GM23248 (cell line): ENCODE results near the gene FAM124B. TPM values are rescaled to one million over a fixed set of nuclear protein-coding genes. Genes with fewer than 3 reads are reported as not detected.
"Not testable (repeated sequence)": the region's sequence is repeated elsewhere in the genome, so short reads cannot be mapped to it uniquely, and the experiment has no call there.

Experiments
- DNase-seq: peaks from one replicate; pipeline ENCODE4 v3.0.0-alpha.2; 2015
- H2AFZ ChIP-seq: fragments of 200-600 bp; sonication (generic); 2 replicates; pipeline ENCODE4 v1.6.1; 2016; ENCODE audit warnings: antibody characterized with exemption
- H3F3A ChIP-seq: fragments of 200-600 bp; sonication (generic); 2 replicates; pipeline ENCODE4 v1.6.1; 2016; ENCODE audit warnings: mild to moderate bottlenecking, antibody characterized with exemption, mixed run types; ENCODE audit not compliant: insufficient read depth
- H3K27ac ChIP-seq: fragments of 200-600 bp; sonication (generic); 2 replicates; pipeline ENCODE4 v1.5.1; 2016; ENCODE audit warnings: mild to moderate bottlenecking
- H3K27me3 ChIP-seq: fragments of 200-600 bp; sonication (generic); replicated peaks from 2 replicates; pipeline ENCODE4 v1.6.1; 2016; ENCODE audit warnings: mild to moderate bottlenecking; ENCODE audit not compliant: insufficient read depth
- H3K36me3 ChIP-seq: fragments of 200-600 bp; sonication (generic); 2 replicates; pipeline ENCODE4 v1.6.1; 2016; ENCODE audit warnings: low read depth, mild to moderate bottlenecking
- H3K4me1 ChIP-seq: fragments of 200-600 bp; sonication (generic); 2 replicates; pipeline ENCODE4 v1.6.1; 2016; ENCODE audit warnings: mild to moderate bottlenecking; ENCODE audit not compliant: insufficient read depth
- H3K4me2 ChIP-seq: fragments of 200-600 bp; sonication (generic); one replicate; pipeline ENCODE4 v1.6.1; 2016; ENCODE audit warnings: mild to moderate bottlenecking; ENCODE audit not compliant: unreplicated experiment
- H3K4me3 ChIP-seq: fragments of 200-600 bp; sonication (generic); 2 replicates; pipeline ENCODE4 v1.5.1; 2016; ENCODE audit warnings: mild to moderate bottlenecking
- H3K79me2 ChIP-seq: fragments of 200-600 bp; sonication (generic); 2 replicates; pipeline ENCODE4 v1.6.1; 2016; ENCODE audit warnings: mild to moderate bottlenecking; ENCODE audit not compliant: insufficient read depth
- H3K9ac ChIP-seq: fragments of 200-600 bp; sonication (generic); 2 replicates; pipeline ENCODE4 v1.6.1; 2016; ENCODE audit warnings: mild to moderate bottlenecking
- H3K9me2 ChIP-seq: fragments of 200-600 bp; sonication (generic); 2 replicates; pipeline ENCODE4 v1.6.1; 2016; ENCODE audit warnings: mixed run types, mild to moderate bottlenecking, moderate library complexity; ENCODE audit not compliant: insufficient read depth
- H3K9me3 ChIP-seq: fragments of 200-600 bp; sonication (generic); one replicate; pipeline ENCODE4 v1.6.1; 2017; ENCODE audit warnings: low read depth
- H4K20me1 ChIP-seq: fragments of 200-600 bp; sonication (generic); 2 replicates; pipeline ENCODE4 v1.6.0; 2016; ENCODE audit not compliant: insufficient read depth
- EZH2 ChIP-seq: fragments of 200-600 bp; sonication (generic); IDR thresholded peaks from 2 replicates; pipeline ENCODE4 v1.6.1; 2018; ENCODE audit warnings: antibody characterized with exemption, mild to moderate bottlenecking; ENCODE audit not compliant: insufficient read depth, poor library complexity, severe bottlenecking
- EZH2phosphoT487 ChIP-seq: fragments of 200-600 bp; sonication (generic); IDR thresholded peaks from 2 replicates; pipeline ENCODE4 v1.6.1; 2018; ENCODE audit warnings: antibody characterized with exemption, moderate library complexity, mild to moderate bottlenecking, low read depth; ENCODE audit not compliant: insufficient read depth
- WGBS, 2 experiments: methylation state at CpG; one replicate each; pipeline ENCODE4 v1.1.6; 2015 to 2017; ENCODE audit warnings: low lambda C conversion rate in 2 of 2, low coverage in 1 of 2; ENCODE audit errors: missing lambda C conversion rate in 2 of 2; 5-methylcytosine and 5-hydroxymethylcytosine counted together
- in situ Hi-C: fragments of 300-500 bp; cut with MboI; formaldehyde crosslinking; loops from 2 replicates; pipeline ENCODE4 v1.15.0; 2020
- polyA plus RNA-seq: library from polyadenylated mRNA; unstranded; fragments of >200 nt; fragmentation: Nextera tagmentation; extraction: Ambion mirVana; gene quantifications from 2 replicates; pipeline ENCODE4 v1.2.1, GENCODE V29; 2016
- total RNA-seq: library from RNA; depleted of rRNA; stranded (reverse); fragments of >200 nt; shearing (Covaris generic); gene quantifications from 2 replicates; pipeline ENCODE4 v1.2.3, GENCODE V29; 2014

Gene FAM124B
- total and polyA plus RNA-seq, 2 experiments from 2014 or later: not detected

DNA sequence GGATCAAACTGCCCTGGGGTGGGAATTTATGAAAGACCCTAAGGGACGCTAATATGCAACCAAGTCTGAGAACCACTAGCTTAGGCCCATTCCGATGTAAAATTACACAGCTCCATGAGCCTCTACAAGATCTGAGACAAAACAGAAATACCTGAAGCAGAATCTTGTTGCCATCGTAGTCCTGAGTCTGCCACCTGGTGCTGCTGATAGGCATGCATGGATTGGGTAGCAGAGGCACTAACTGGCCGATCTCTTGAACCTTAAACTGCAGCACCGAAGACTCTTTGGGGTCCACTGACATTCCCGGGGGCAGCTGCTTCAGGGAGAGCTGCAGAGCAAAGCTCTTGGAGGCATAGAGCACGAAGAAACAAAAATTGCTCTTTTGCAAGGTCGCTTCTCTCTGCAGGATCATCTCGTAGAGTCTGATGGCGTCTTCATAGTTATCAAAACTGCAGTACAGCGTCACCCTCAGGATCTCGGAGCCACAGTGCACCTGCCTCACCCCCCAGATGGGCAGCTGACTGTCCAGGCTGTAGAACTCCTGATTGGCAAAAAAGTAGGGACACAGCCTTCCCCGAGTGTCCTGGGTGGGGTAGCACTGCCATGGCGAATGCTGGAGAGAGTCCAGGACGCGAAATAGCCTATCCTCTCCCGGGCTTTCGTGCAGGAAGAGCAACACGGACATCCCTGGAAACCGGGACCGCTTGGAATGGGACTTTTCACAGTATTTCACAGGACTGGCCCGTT lies 848 bp downstream of the FAM124B start:
- no peak for TF ChIP-seq EZH2
- no peak for TF ChIP-seq EZH2phosphoT487
- no peak overlapping the region for H3K4me3 ChIP-seq
- H3K9ac ChIP-seq: no peak overlapping the region
- H4K20me1 ChIP-seq: no peaks in the 10 kb centered on the region
- WGBS, 2 experiments: 81 to 85% methylated on average over 21 to 22 of the region's 22 CpGs
- no peaks in the 10 kb centered on the region for H3K36me3 ChIP-seq
- no peaks in the 10 kb centered on the region for H3K9me2 ChIP-seq
- H2AFZ ChIP-seq: no peak overlapping the region
- H3K9me3 ChIP-seq: no peaks in the 10 kb centered on the region
- DNase-seq: no peak
- no peaks in the 10 kb centered on the region for H3K79me2 ChIP-seq
- H3K27me3 ChIP-seq: 0 out of 2 replicates have a peak, but pooled peaks cover 1% of the 10 kb centered on the region
- no peaks in the 10 kb centered on the region for H3F3A ChIP-seq
- in situ Hi-C loops: no loop called here
- no peak overlapping the region for H3K4me2 ChIP-seq
- no peak overlapping the region for H3K27ac ChIP-seq
- H3K4me1 ChIP-seq: no peaks in the 10 kb centered on the region

DNA sequence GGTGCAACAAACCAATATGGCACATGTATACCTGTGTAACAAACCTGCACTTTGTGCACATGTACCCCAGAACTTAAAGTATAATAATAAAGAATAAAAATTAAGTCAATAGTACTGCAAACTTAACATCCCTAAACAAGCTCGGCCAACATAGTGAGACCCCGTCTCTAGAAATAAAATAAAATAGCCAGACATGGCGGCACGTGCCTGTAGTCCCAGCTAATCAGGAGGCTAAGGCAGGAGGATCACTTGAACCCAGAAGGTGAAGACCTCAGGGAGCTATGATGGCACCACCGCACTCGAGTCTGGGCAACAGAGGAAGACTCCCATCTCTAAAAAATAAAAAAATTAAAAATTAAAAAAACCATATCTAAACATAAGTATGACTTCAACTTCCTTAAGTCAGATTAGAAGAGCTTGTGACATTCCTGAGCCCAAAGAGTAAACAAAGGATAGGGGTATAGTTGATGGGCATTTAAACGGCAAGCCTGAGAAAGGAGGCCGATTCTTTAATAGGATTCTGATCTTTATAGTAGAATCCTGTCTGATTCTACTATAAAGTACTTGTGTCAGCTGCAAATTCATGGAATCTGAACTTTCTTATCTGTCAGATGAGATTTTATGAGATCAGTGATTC lies 1.6 kb downstream of the FAM124B start:
- H3K79me2 ChIP-seq: no peaks in the 10 kb centered on the region
- no peak overlapping the region for H3K9ac ChIP-seq
- H3F3A ChIP-seq: no peaks in the 10 kb centered on the region
- TF ChIP-seq EZH2phosphoT487 (no peak), EZH2 (no peak)
- no peaks in the 10 kb centered on the region for H3K36me3 ChIP-seq
- 90 to 92% methylated on average over 8 of the region's 8 CpGs for WGBS, 2 experiments
- no peak overlapping the region for H3K4me3 ChIP-seq
- H3K9me3 ChIP-seq: no peaks in the 10 kb centered on the region
- 0 out of 2 replicates have a peak, but pooled peaks cover 6% of the 10 kb centered on the region for H3K27me3 ChIP-seq
- H4K20me1 ChIP-seq: no peaks in the 10 kb centered on the region
- DNase-seq: no peak
- no peaks in the 10 kb centered on the region for H3K9me2 ChIP-seq
- no peak overlapping the region for H2AFZ ChIP-seq
- no peaks in the 10 kb centered on the region for H3K4me1 ChIP-seq
- no peak overlapping the region for H3K4me2 ChIP-seq
- in situ Hi-C loops: no loop called here
- H3K27ac ChIP-seq: no peak overlapping the region

DNA sequence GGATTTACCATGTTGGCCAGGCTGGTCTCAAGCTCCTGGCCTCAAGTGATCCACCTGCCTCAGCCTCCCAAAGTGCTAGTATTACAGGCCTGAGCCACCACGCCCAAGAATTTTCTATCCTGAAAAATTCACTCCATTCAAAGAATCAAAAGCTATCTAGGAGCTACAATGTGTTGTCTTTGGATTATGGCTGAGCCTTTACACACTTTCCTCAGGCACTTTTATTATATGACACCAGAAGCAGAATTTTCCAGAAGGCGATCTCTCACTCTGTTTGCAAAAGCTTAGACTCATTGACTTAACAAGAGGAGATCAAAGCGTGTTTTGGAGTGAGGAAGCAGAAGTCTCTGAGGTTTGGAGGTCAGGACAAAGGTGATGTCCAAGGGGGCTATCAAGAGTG lies 3.6 kb downstream of the FAM124B start:
- Histone ChIP-seq H3K9me3 (no peaks in the 10 kb centered on the region), H3K4me2 (no peak overlapping the region), H2AFZ (no peak overlapping the region), H3F3A (no peaks in the 10 kb centered on the region), H3K9me2 (no peaks in the 10 kb centered on the region), H3K27me3 (peaks cover 9% of the 10 kb centered on the region; the same call in 1 of the 2 replicates), H3K36me3 (no peaks in the 10 kb centered on the region), H3K79me2 (no peaks in the 10 kb centered on the region), H3K9ac (no peak overlapping the region), H3K4me3 (no peak overlapping the region), H4K20me1 (no peaks in the 10 kb centered on the region), H3K27ac (no peak overlapping the region), H3K4me1 (no peaks in the 10 kb centered on the region)
- DNase-seq: no peak
- WGBS, 2 experiments: 70 to 71% methylated on average over 3 of the region's 3 CpGs
- no peak for TF ChIP-seq EZH2phosphoT487
- no peak for TF ChIP-seq EZH2
- in situ Hi-C loops: no loop called here

DNA sequence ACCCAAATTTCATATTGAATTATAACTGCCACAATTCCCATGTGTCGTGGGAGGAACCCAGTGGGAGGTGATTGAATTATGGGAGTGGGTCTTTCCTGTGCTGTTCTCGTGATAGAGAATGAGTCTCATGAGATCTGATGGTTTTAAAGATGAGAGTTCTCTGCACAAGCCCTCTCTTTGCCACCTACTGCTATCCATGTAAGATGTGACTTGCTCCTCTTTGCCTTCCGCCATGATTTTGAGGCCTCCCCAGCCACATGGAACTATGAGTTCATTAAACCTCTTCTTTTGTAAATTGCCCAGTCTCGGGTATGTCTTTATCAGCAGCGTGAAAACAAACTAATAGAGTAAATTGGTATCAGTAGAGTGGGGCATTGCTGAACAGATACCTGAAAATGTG lies 4.8 kb downstream of the FAM124B start:
- in situ Hi-C loops, H3K4me3 ChIP-seq, H3F3A ChIP-seq, H3K27ac ChIP-seq, H3K79me2 ChIP-seq, H3K9me3 ChIP-seq, H2AFZ ChIP-seq, H3K4me2 ChIP-seq, H3K27me3 ChIP-seq, DNase-seq, H3K9ac ChIP-seq, H3K9me2 ChIP-seq, H4K20me1 ChIP-seq, H3K4me1 ChIP-seq, H3K36me3 ChIP-seq: not testable (repeated sequence)
- 63 to 74% methylated on average over 5 of the region's 5 CpGs for WGBS, 2 experiments
